Dermis microvascular lymphatic vessel endothelial cell (primary cell): ENCODE results near the gene HKDC1. TPM values are rescaled to one million over a fixed set of nuclear protein-coding genes. Genes with fewer than 3 reads are reported as not detected.
A peak's percentile ranks its signal among the peaks of the same experiment; 100 is the strongest.

ENCODE experiments used
- DNase-seq, 2 donors: peaks; one replicate each; pipeline versions ENCODE4 v3.0.0 to v3.0.0-alpha.2; 2010; ENCODE audit warnings: low read depth in 2 of 2
- total RNA-seq: library from RNA; depleted of rRNA; stranded (reverse); fragments of >200 nt; gene quantifications from 2 replicates; pipeline ENCODE4 v1.2.1, GENCODE V29; 2014

The HKDC1 gene
- total RNA-seq, 1 donor from 2014 or later: 0.13 TPM

DNA sequence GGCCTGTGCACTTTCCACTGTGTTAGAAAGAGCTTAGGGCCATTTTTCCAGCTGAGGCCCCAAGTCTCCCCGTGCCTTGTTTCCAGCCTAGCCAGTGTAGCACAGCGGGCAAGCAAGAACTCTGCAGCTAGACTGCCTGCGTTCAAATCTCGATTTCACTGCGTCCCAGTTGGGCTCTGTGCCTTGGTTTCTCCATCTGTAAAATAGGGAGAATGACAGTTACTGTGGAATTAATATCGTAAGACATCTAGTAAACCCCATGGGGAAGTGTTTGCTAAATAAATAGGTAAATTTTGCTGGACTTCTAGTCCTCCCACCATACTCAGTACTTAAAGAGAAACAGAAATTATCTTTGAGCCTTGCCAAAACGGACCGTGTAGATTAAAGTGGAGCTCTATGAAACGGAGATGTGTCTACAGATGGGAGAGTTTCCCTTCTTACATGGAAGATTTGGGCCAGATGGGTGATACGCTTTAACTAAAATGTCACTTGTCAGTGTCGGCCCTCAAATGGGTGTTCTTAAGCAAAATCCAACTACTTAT lies 3.5 kb upstream of the HKDC1 start:
- DNase-seq: no peak

DNA sequence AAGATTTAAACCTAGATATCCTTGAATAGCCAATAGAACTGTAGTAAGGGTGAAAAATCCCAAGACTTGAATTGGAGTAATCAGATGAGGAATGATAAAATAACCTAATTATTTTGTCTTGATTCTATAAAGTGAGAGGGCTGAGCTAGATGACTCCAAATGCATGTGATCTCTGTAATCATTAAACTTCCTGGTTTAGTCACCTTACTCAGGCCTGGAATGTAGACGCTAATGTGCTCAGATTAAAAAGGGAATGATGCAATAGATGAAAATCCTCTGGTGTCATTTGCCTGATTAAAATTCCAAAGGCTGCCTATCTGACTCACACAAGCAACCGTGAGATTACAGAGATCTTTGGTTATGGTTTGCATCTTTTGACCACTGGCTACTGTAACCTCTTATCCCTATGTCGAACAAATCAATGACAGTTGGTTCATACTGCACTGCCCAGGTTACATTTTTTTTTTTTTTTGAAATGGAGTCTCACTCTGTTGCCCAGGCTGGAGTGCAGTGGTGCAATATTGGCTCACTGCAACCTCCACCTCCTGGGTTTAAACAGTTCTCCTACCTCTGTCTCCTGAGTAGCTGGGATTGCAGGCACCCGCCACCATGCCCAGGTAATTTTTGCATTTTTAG lies 2.9 kb upstream of the HKDC1 start:
- peak; percentile 36 to 70 for DNase-seq

DNA sequence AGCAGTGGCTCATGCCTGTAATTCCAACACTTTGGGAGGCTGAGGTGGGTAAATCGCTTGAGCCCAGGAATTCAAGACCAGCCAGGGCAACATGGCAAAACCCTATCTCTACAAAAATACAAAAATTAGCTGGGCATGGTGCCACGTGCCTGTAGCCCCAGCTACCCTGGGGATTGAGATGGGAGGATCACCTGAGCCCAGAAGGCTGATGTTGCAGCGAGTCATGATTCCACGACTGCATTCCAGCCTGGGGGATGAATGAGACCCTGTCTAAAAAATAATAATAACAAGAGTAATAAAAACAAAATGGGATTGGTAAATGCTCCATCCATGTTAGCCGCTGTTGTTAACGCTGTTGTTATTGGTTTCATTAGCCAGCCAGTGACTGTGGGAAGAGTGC lies 1.3 kb upstream of the HKDC1 start:
- DNase-seq: no peak

DNA sequence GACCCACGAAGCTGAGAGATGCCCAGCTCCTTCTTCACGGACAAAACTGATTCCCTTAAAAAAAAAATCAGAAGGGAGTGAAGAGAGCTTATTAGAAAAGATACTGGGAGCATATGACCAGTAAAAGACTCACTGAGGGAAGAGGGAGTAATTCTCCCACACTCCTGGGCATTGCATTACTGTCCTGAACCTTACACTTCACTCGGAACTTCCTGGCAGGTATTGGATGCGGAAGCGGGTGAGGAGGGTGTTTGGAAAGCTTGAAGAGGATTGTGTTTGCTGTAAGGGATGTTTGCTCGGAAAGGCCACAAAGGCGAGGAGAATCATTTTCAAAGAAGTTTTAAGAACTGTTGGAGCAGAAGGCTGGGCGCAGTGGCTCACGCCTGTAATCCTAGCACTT lies 375 bp downstream of the HKDC1 start:
- no peak for DNase-seq

DNA sequence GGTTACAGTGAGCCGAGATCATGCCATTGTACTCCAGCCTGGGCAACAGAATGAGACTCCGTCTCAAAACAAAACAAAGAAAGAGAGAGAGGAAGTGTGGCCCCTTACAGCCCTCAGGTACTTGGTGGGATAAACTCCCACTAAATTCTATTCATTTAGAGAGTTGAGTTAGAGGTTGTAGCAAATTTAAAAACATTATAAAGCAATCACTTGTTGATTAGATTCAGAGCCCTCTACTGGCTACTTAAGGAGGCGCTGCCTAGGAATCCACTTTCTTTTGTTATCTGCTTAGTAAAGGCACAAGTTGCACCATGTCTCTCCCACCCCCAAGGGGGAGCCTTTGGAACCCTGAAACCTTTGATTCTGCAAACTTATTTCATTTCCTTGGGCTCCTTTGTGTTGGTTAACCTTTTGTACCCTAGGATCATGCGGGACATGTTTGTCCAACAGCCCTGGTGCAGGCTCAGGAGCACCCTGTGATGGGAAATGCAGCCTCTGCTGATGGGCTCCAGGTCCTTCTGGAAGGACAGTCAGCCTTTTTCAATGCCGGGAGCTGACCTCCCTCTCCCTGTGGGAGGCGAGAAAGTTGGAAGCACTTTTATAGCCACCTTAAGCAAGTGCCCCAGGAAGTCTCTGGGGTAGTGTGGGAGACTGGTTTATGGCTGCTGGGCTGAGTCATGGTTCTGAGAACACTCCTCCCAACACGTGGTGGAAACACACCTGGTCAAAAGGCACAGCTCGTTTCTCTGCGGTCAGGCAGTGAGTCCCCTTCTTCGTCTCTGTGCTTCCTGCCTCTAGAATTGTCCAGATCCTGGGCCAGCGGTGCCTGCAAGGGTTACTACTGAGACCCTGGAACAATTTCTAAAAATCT lies 2.3 kb downstream of the HKDC1 start:
- peak; percentile 29 to 72 for DNase-seq

DNA sequence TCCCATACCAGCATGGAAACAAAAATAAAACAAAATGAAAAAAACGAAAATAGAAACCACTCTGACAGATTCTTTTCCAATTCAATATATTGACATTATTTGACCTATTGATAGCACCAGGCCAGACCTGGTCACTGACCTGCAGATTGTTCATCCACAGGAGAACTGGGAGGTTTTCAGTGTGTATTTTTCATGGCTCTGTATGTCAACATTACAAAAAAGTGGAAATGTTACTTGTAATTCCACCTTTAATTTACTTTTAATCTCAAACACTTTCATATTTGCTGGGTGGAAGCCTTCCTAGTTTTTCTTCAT lies 2.9 kb downstream of the HKDC1 start:
- DNase-seq: no peak

DNA sequence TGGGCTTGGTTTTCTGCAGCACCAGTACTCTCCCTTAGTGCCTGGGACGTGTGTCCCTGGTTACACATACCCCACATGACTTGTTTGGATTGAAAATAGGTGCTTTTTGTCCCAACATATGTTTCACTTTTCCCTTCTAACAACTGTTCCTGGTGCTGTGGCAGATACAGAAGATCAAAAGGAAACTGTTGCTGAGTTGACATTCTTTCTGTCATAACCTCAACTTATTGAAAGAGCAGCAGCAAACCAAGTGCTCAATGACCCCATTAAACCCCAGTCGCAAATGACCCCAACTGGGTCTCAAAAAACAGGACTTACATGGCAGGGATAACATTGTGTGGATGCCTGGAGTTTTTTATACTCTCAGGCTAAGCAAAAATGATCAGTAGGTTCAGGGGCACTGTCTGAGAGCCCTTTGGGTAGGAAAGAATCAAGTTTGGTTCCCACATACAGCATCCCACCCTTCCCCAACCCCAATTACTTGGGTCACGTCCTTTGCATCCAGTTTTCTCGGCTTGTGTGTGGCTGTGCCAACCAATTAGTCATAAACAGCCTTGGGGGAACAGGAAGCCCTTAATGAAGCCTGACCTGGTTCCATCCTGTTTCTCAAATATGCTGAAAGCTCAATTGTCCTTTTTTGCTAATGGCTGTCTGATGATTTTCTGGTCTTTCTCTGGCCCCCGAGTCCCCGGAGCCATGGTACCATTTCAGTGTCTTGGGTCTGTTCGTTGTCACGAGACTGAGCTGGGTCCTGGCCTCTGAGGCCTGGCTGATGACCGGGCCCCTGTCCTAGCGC lies 4.9 kb downstream of the HKDC1 start:
- DNase-seq: peak in 1 of 2 donors; percentile 60

DNA sequence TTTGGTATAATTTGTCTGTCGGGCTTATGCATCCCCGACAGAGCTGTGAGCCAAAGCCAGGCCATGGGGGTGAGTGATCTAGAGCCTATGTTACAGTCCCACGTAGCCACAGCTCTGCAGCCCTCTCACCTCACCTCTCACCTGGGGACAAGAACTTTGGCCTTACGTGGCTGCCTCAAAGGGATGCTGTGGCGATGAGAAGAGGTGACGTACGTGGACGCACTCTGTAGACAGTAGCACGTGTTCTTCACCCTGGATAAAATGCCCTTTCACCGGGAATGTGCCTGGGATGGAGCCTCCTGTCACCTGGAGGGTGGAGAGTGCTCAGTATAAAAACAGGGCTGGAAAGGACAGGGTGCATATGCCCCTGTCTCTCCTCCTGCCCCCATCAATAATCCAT lies 5.5 kb downstream of the HKDC1 start:
- no peak for DNase-seq

DNA sequence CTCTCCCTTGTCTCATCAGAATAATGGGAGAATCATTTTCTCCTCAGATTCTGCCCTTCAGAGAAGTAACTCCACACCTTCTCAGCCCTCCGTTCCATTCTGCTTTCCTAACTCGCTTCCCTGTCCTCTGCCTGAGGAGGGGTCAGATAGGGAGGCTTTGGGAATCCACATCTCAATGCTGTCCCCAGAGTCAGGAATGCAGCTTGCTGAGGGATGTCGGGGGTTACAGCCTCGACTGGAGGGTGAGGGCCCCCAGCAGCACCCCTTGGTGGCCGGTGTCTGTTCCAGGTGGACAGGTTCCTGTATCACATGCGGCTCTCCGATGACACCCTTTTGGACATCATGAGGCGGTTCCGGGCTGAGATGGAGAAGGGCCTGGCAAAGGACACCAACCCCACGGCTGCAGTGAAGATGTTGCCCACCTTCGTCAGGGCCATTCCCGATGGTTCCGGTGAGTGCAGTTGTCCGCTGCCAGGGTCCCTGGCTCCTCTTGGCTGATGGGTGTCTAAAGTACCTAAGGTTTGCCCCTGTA lies 6.9 kb downstream of the HKDC1 start:
- DNase-seq: no peak

DNA sequence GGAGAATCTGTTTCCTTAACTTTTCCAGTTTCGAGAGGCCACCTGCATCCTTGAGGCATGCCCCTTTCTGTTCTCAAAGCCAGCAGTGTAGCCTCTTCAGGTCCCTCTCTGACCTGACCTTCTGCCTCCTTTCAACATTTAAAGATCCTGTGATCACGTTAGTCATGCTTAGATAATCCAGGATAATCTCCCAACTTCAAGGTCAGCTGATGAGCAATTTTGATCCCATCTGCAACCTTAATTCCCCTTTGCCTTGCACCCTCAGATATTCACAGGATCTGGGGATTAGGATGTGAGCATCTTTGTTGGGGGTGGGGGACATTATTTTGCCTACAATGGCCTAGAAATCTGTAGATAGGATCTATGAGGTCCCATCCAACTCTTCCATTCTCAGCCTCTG lies 8.0 kb downstream of the HKDC1 start:
- no peak for DNase-seq

DNA sequence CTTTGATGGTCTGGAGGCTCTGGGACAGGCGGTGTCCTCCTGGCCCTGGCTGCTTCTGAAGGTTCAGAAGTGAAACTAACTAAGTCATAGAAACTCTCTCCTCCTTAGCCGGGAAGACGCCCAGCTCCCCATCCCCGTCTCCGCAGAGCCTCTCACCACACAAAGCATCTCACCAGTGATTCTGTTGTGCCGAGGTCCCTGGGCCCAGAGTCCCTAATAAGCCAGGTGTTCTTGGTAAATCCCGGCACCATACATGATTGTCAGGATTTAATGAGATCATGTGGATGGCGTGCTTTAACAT lies 9.4 kb downstream of the HKDC1 start:
- DNase-seq: no peak

DNA sequence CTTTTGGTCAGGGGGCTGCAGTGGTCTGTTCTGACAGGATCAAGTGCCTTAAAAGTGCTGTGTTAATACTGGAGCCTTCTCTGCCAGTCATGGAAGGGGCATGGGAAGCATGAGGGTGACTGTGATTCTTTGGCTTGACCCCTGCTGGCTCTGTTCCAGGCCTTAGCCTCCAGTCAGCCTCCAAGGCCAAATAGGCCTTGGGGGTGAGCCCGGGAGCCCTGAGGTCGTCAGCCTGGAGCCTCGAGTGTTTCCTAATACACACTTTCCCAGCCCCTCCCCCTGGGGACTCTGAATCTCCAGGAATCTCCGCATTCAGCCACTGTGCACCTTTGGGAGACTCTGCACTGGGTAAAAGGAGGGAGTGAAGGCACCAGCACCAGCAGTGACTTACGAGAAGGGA lies 10.0 kb downstream of the HKDC1 start:
- no peak for DNase-seq

DNA sequence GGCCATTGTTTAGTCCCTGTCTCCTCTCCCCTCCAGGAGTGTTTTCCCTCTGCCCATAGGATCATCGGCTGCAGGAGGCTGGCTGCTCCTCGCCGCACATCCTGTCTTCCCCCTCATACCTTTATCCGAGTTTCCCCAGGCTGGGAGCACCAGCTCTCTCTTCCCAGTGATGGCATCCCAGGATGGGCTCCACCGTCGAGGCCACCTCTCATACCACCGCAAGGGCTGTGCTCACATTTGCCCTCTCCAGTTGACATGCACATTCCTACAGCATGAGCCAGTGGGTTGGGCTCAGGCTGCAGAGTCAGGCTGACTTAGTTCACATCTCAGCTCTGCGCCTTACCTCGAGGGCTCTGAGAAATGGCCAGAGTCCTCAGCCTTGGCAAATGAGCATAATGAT lies 12.1 kb downstream of the HKDC1 start:
- no peak for DNase-seq

DNA sequence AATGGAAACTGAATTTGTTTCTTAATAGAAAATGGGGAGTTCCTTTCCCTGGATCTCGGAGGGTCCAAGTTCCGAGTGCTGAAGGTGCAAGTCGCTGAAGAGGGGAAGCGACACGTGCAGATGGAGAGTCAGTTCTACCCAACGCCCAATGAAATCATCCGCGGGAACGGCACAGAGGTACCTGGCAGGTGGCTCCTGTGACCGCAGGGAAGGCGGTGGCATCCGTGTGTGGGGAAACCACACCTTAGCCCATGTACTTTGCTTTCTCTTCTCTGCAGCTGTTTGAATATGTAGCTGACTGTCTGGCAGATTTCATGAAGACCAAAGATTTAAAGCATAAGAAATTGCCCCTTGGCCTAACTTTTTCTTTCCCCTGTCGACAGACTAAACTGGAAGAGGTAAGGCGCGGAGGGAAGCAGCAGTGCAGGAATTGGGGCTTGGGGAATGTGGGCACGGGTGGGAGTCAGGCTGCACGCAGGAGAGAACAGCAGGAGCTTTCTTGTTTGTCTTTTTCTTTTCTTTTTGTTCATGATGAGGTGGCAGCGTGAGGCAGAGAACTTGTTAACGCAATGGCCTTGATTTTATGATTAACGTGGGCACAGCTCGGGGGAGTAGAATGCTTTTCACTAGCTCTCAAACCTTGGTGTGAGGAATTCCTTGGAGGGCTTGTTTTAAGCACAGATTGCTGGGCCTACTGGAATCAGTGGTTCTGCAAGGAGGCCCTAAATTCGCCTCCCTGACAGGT lies 12.8 kb downstream of the HKDC1 start:
- no peak for DNase-seq

DNA sequence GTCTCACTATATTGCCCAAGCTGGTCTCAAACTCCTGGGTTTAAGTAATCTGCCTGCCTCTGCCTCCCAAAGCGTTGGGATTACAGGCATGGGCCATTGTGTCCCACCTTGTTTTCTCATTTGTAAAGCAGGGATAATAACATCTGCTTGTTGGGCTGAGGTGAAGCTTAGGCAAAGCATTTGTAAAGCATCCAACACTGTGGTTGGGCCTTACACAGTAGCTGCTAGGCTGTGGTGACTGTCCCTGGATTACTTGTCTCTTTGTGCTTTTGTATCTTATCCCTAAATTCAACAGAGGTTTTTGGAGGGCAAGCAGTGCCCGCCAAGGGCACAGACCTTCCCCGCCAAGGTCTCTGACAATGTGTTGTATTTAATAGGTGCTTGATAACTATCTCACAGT lies 14.3 kb downstream of the HKDC1 start:
- DNase-seq: no peak

DNA sequence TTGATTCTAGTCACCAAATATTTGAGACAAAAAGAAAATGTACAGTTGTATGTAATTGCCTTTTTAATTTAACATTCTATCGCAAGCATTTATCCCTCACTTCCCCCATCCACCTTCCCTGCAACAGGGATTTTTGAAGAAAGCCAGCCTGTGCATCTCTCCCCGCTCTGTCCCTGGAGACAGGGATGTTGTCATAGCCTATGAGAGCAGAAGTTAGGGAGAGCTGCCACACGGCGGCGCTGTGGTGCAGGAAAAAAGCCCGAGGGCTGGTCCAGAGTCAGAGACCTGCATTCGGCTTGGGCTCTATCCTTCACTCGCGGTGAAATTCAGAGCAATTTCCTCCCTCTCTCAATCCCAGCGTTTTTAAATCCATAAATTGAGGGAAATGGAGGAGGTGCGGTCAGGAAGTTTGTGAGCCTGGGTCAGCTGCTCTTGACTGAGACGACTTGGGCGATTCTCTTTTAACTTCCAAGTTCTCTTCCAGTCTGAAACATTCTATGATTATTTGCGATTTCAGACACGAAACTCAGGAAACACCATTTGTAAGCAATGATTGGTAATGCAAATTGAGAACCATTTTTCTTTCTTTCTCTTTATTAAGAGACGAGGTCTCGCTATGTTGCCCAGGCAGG lies 17.5 kb downstream of the HKDC1 start:
- peak; percentile 48 to 74 for DNase-seq

DNA sequence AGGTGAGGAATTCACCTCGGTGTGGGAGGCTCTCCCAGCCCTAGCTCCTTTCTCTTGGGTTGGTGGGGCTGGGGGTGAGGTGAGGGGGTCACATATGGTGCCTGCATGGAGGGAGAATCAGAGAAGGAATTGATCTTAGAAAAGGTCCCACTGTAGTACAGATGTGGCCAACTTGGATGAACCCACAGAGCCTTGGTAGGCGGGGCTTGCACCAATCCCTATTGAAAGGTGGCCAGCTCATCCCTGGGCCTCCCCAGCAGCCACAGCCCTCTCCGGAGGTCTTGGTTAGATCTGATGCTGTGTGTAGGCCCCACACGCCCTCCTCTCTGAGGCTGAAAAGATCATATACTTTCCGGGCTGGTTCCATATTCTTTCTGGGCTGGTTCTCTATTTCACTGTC lies 19.0 kb downstream of the HKDC1 start:
- DNase-seq: no peak

DNA sequence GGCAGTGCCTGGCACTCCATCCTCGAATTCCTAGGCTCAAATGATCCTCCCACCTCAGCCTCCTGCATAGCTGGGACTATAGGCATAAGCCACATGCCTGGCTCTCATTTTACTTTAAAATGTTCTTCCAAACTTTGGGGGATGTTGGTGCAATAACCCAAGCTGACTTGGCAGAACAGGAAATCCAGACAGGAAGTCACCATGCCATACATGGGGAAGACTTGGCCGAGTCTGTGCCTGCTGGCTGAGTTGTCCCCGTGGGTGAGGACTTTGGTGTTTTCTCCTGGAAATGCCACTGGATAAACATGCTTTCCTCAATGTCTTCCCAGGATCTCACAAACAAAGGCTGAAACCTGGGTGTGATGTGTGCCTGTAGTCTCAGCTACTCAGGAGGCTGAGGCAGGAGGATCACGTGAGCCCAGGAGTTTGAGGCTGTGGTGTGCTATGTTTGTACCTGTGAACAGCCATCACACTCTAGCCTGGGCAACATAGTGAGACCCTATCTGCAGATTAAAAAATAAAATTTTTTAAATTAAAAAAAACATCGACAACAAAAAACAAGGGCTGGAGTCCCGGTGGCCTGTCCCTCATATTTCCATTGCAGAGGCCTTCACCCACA lies 19.8 kb downstream of the HKDC1 start:
- DNase-seq: peak in 1 of 2 donors; percentile 24

DNA sequence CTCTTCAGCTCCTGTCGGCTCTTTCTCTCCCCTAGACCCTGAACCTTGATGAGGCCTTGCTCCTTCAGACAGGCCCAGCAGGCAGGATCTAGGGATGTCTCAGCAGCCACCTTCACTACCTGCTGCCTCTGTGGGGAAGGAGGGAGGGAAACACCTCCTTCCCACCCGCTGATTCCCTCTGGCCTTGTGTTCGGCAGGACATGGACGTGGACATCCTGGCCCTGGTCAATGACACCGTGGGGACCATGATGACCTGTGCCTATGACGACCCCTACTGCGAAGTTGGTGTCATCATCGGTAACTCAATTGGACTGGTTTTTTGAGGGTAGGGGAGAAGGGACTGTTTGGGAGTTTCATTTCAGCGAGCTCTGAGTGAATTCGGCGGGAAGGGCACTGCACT lies 20.3 kb downstream of the HKDC1 start:
- DNase-seq: no peak

DNA sequence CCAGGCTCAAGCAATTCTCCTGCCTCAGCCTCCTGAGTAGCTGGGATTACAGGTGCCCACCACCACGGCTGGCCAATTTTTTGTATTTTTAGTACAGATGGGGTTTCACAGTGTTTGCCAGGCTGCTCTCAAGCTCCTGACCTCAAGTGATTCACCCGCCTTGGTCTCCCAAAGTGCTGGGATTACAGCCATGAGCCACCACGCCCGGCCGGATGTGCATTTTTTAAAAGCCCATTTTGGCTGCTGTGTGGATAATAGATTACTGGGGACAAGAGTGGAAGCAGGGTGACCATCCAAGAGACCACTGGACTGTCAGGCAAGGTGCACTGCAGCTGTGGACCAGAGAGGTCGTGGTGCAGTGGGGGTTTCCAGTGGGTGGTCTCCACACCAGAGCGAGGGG lies 21.4 kb downstream of the HKDC1 start:
- no peak for DNase-seq
